OCI-LY1 (cell line): ENCODE data around the gene RPLP2.

Experiments
- H2AFZ ChIP-seq: fragments of 200-600 bp; sonication (generic), shearing (Covaris generic); 2 replicates; pipeline ENCODE4 v1.6.0; 2014; ENCODE audit warnings: antibody characterized with exemption, mild to moderate bottlenecking, low read length
- H3F3A ChIP-seq: fragments of 200-600 bp; sonication (generic), shearing (Covaris generic); 2 replicates; pipeline ENCODE4 v1.6.0; 2014; ENCODE audit warnings: mild to moderate bottlenecking, antibody characterized with exemption, low read length, moderate library complexity; ENCODE audit not compliant: insufficient read depth
- H3K27ac ChIP-seq: fragments of 200-600 bp; sonication (generic); 2 replicates; pipeline ENCODE4 v1.5.1; 2014; ENCODE audit warnings: low read length, mixed run types, mild to moderate bottlenecking, low read depth; ENCODE audit not compliant: poor library complexity, severe bottlenecking
- H3K27me3 ChIP-seq: fragments of 200-600 bp; sonication (generic); 2 replicates; pipeline ENCODE4 v1.6.0; 2014; ENCODE audit warnings: antibody characterized with exemption, mild to moderate bottlenecking, low read length, moderate library complexity; ENCODE audit not compliant: insufficient read depth
- H3K36me3 ChIP-seq: fragments of 200-600 bp; sonication (generic); 2 replicates; pipeline ENCODE4 v1.6.1; 2014; ENCODE audit warnings: mild to moderate bottlenecking, antibody characterized with exemption, low read length, moderate library complexity, mixed read lengths; ENCODE audit not compliant: insufficient read depth
- H3K4me1 ChIP-seq: fragments of 200-600 bp; sonication (generic); 2 replicates; pipeline ENCODE4 v1.5.1; 2014; ENCODE audit warnings: mild to moderate bottlenecking, low read length, moderate library complexity; ENCODE audit not compliant: insufficient read depth, severe bottlenecking
- H3K4me2 ChIP-seq: fragments of 200-600 bp; sonication (generic), shearing (Covaris generic); 2 replicates; pipeline ENCODE4 v1.6.1; 2014; ENCODE audit warnings: low read length
- H3K4me3 ChIP-seq: fragments of 200-600 bp; sonication (generic); 2 replicates; pipeline ENCODE4 v1.5.1; 2014; ENCODE audit warnings: low read length, low read depth, mild to moderate bottlenecking, mixed read lengths; ENCODE audit not compliant: poor library complexity, severe bottlenecking
- H3K79me2 ChIP-seq: fragments of 200-600 bp; shearing (Covaris generic); 2 replicates; pipeline ENCODE4 v1.6.1; 2016; ENCODE audit warnings: mixed run types, low read length, mixed read lengths; ENCODE audit not compliant: insufficient read depth
- H3K9ac ChIP-seq: fragments of 200-600 bp; sonication (generic), shearing (Covaris generic); 2 replicates; pipeline ENCODE4 v1.6.1; 2014; ENCODE audit warnings: mild to moderate bottlenecking, low read length, mixed read lengths
- H3K9me2 ChIP-seq: fragments of 200-600 bp; sonication (generic), shearing (Covaris generic); 2 replicates; pipeline ENCODE4 v1.6.1; 2014; ENCODE audit warnings: low read depth, mild to moderate bottlenecking, low read length, mixed read lengths
- H3K9me3 ChIP-seq: fragments of 200-600 bp; shearing (Covaris generic); 2 replicates; pipeline ENCODE4 v1.6.1; 2014; ENCODE audit warnings: low read length, mixed read lengths
- H4K20me1 ChIP-seq: fragments of 200-600 bp; sonication (generic), shearing (Covaris generic); 2 replicates; pipeline ENCODE4 v1.6.0; 2016; ENCODE audit warnings: mild to moderate bottlenecking, low read length; ENCODE audit not compliant: insufficient read depth
- CTCF ChIP-seq: fragments of 200-600 bp; sonication (generic), shearing (Covaris generic); IDR thresholded peaks from 2 replicates; pipeline ENCODE4 v1.5.1; 2017; ENCODE audit warnings: mild to moderate bottlenecking, antibody characterized with exemption, low read length, moderate library complexity, mixed read lengths
- EZH2 ChIP-seq: fragments of 200-600 bp; sonication (generic), shearing (Covaris generic); IDR thresholded peaks from 2 replicates; pipeline ENCODE4 v1.8.0; 2017; ENCODE audit warnings: borderline replicate concordance, mixed run types, mild to moderate bottlenecking, antibody characterized with exemption, low read length, moderate library complexity, mixed read lengths

The RPLP2 gene

GRCh38 chr11:825366-826226, 15.8 kb downstream of the RPLP2 start:
- TF ChIP-seq CTCF (no peak), EZH2 (no peak)
- H2AFZ ChIP-seq = no peak overlapping the region
- no peaks in the 10 kb centered on the region for H3K9me2 ChIP-seq
- H3K36me3 ChIP-seq = peaks cover 14% of the 10 kb centered on the region
- peaks cover 31% of the 10 kb centered on the region for H3K4me1 ChIP-seq
- no peak overlapping the region for H3K4me3 ChIP-seq
- no peaks in the 10 kb centered on the region for H3F3A ChIP-seq
- no peak overlapping the region for H3K4me2 ChIP-seq
- H3K79me2 ChIP-seq = no peaks in the 10 kb centered on the region
- no peak overlapping the region for H3K9ac ChIP-seq
- peaks cover 17% of the 10 kb centered on the region for H3K27me3 ChIP-seq
- no peaks in the 10 kb centered on the region for H3K9me3 ChIP-seq
- no peak overlapping the region for H3K27ac ChIP-seq
- no peaks in the 10 kb centered on the region for H4K20me1 ChIP-seq

- peaks cover 14% of the 10 kb centered on the region for H3K36me3 ChIP-seq
- no peaks in the 10 kb centered on the region for H4K20me1 ChIP-seq
- no peak overlapping the region for H3K27ac ChIP-seq
- H3K4me1 ChIP-seq = peaks cover 31% of the 10 kb centered on the region
- H3K79me2 ChIP-seq = no peaks in the 10 kb centered on the region
- H2AFZ ChIP-seq = no peak overlapping the region
- no peak for TF ChIP-seq EZH2
- TF ChIP-seq CTCF = no peak
- no peak overlapping the region for H3K4me2 ChIP-seq
- no peak overlapping the region for H3K9ac ChIP-seq
- no peaks in the 10 kb centered on the region for H3F3A ChIP-seq
- H3K4me3 ChIP-seq = no peak overlapping the region
- no peaks in the 10 kb centered on the region for H3K9me3 ChIP-seq
- no peaks in the 10 kb centered on the region for H3K9me2 ChIP-seq
- peaks cover 21% of the 10 kb centered on the region for H3K27me3 ChIP-seq
Measured at GRCh38 chr11:826227-826621, 16.5 kb downstream of the RPLP2 start.

GRCh38 chr11:826836-827145, 17.0 kb downstream of the RPLP2 start:
- H3K27ac ChIP-seq = no peak overlapping the region
- TF ChIP-seq EZH2 = no peak
- no peak for TF ChIP-seq CTCF
- no peaks in the 10 kb centered on the region for H4K20me1 ChIP-seq
- H3K4me1 ChIP-seq = peaks cover 31% of the 10 kb centered on the region
- no peaks in the 10 kb centered on the region for H3F3A ChIP-seq
- peaks cover 14% of the 10 kb centered on the region for H3K36me3 ChIP-seq
- H3K4me2 ChIP-seq = peak overlapping the region; percentile 73
- H3K9me3 ChIP-seq = no peaks in the 10 kb centered on the region
- peak overlapping the region; percentile 42; the same call in 1 of the 2 replicates for H3K9ac ChIP-seq
- H2AFZ ChIP-seq = no peak overlapping the region
- H3K4me3 ChIP-seq = peak overlapping the region; percentile 52
- peaks cover 22% of the 10 kb centered on the region for H3K27me3 ChIP-seq
- H3K79me2 ChIP-seq = no peaks in the 10 kb centered on the region
- no peaks in the 10 kb centered on the region for H3K9me2 ChIP-seq
